Measurements from ENCODE around the gene CBX6.

GRCh38 chr22:38901111-38901641, 29.2 kb upstream of the CBX6 start:
- no peak for TF ChIP-seq POLR2A (IDR thresholded peaks at IDR 0.05)
- TF ChIP-seq CTCF (IDR thresholded peaks at IDR 0.05) = no peak
